Breast epithelium (tissue), 4 donors: ENCODE results near the gene PPP2R1B. TPM values are rescaled to one million over a fixed set of nuclear protein-coding genes. Genes with fewer than 3 reads are reported as not detected.
"Not testable (repeated sequence)": the region's sequence is repeated elsewhere in the genome, so short reads cannot be mapped to it uniquely, and the experiment has no call there.

Experiments used
- DNase-seq, 2 donors: peaks; one replicate each; pipeline ENCODE4 v3.0.0-alpha.2; 2019; ENCODE audit warnings: low spot score in 2 of 2
- H3K27ac ChIP-seq, 2 donors: fragments of 200-600 bp; sonication (generic) in 1 of 2; one replicate each; pipeline ENCODE4 v1.5.1; 2016 to 2019; ENCODE audit warnings: mild to moderate bottlenecking in 1 of 2
- H3K27me3 ChIP-seq, 2 donors: fragments of 200-600 bp; sonication (generic) in 1 of 2; one replicate each; pipeline versions ENCODE4 v1.5.1 to v1.6.0; 2017 to 2019; ENCODE audit warnings: control low read depth in 1 of 2, mild to moderate bottlenecking in 1 of 2
- H3K36me3 ChIP-seq: fragments of 200-600 bp; one replicate; pipeline ENCODE4 v1.5.1; 2019
- H3K4me1 ChIP-seq, 2 donors: fragments of 200-600 bp; sonication (generic); one replicate each; pipeline ENCODE4 v1.5.1; 2016 to 2019; ENCODE audit warnings: control low read depth in 1 of 2
- H3K4me3 ChIP-seq, 3 donors: fragments of 200-600 bp; sonication (generic); 1 replicate in 2 of 3; 2 replicates in 1 of 3; pipeline ENCODE4 v1.5.1; 2016 to 2019; ENCODE audit warnings: mild to moderate bottlenecking in 3 of 3, moderate library complexity in 2 of 3
- H3K9me3 ChIP-seq, 2 donors: fragments of 200-600 bp; sonication (generic) in 1 of 2; one replicate each; pipeline ENCODE4 v1.5.1; 2016 to 2019; ENCODE audit warnings: control low read depth in 1 of 2
- POLR2A ChIP-seq: fragments of 450-650 bp; IDR thresholded peaks from one replicate; pipeline ENCODE4 v1.6.1; 2016; ENCODE audit warnings: antibody characterized with exemption, mild to moderate bottlenecking, moderate library complexity
- POLR2AphosphoS5 ChIP-seq, 3 donors: sonication (generic); formaldehyde crosslinking; IDR thresholded peaks; one replicate each; pipeline ENCODE4 v1.6.1; 2017; ENCODE audit warnings: antibody characterized with exemption in 3 of 3
- intact Hi-C: fragments of 100-400 bp; cut with DNase I; formaldehyde crosslinking; loops from one replicate; pipeline ENCODE4 v1.15.1; 2023; ENCODE audit warnings: low total_unique reads
- total RNA-seq, 3 donors: library from RNA; depleted of rRNA; stranded (reverse); fragments of >200 nt; gene quantifications; one replicate each; pipeline ENCODE4 v1.1.0, GENCODE V29; 2016
- TF ChIP-seq, protein P1 (sequence below), 3 donors: fragments of 450-650 bp; IDR thresholded peaks; one replicate each; pipeline ENCODE4 v1.5.1; 2016 to 2017; ENCODE audit warnings: antibody characterized with exemption in 3 of 3, mild to moderate bottlenecking in 3 of 3, moderate library complexity in 3 of 3

Gene PPP2R1B
- total RNA-seq, 3 donors from 2014 or later, result 32.0 to 35.3 (median 34.7) TPM

DNA sequence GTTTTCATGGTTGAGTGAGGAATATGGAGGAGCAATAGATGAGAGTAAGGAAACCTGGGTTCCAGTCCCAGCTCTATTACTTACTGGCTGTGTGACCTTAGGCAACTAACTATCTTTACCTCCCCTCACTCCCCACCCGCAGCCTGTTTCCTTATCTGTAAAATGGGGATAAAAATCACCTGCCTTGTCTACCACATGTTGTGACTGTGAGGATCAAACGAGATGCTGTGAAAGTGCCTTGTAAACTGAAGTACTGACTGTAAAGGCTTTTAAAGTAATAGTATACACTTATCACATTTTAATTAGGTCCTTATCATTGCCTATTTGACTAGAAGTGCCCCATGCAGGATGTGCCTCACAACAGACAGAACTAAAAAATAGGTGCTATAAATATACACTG, 18.9 kb upstream of the PPP2R1B start:
- no peak overlapping the region for H3K4me3 ChIP-seq
- no peaks in the 10 kb centered on the region for H3K27me3 ChIP-seq
- no peaks in the 10 kb centered on the region for H3K9me3 ChIP-seq
- H3K36me3 ChIP-seq, result no peaks in the 10 kb centered on the region
- TF ChIP-seq, protein P1, sequence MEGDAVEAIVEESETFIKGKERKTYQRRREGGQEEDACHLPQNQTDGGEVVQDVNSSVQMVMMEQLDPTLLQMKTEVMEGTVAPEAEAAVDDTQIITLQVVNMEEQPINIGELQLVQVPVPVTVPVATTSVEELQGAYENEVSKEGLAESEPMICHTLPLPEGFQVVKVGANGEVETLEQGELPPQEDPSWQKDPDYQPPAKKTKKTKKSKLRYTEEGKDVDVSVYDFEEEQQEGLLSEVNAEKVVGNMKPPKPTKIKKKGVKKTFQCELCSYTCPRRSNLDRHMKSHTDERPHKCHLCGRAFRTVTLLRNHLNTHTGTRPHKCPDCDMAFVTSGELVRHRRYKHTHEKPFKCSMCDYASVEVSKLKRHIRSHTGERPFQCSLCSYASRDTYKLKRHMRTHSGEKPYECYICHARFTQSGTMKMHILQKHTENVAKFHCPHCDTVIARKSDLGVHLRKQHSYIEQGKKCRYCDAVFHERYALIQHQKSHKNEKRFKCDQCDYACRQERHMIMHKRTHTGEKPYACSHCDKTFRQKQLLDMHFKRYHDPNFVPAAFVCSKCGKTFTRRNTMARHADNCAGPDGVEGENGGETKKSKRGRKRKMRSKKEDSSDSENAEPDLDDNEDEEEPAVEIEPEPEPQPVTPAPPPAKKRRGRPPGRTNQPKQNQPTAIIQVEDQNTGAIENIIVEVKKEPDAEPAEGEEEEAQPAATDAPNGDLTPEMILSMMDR (IDR thresholded peaks at IDR 0.05), result no peak
- no peak for TF ChIP-seq POLR2A
- no peak for TF ChIP-seq POLR2AphosphoS5 (IDR thresholded peaks at IDR 0.05)
- no peak overlapping the region for H3K27ac ChIP-seq
- H3K4me1 ChIP-seq, result no peaks in the 10 kb centered on the region
- intact Hi-C loops, result no loop called here
- DNase-seq, result no peak

DNA sequence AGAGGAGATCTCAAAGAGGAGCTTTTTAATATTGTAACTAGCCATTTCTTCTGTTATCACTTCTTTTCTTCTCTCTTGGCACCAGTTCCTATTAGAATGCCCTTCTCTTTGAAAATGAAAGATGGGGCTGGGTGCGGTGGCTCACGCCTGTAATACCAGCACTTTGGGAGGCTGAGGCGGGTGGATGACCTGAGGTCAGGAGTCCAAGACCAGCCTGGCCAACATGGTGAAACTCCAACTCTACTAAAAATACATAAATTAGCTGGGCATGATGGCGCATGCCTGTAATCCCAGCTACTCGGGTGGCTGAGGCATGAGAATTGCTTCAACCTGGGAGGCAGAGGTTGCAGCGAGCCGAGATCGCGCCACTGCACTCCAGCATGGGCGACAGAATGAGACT, 18.1 kb upstream of the PPP2R1B start:
- H3K36me3 ChIP-seq, DNase-seq, intact Hi-C loops, H3K4me3 ChIP-seq, H3K27me3 ChIP-seq, H3K4me1 ChIP-seq, H3K27ac ChIP-seq, H3K9me3 ChIP-seq: not testable (repeated sequence)

DNA sequence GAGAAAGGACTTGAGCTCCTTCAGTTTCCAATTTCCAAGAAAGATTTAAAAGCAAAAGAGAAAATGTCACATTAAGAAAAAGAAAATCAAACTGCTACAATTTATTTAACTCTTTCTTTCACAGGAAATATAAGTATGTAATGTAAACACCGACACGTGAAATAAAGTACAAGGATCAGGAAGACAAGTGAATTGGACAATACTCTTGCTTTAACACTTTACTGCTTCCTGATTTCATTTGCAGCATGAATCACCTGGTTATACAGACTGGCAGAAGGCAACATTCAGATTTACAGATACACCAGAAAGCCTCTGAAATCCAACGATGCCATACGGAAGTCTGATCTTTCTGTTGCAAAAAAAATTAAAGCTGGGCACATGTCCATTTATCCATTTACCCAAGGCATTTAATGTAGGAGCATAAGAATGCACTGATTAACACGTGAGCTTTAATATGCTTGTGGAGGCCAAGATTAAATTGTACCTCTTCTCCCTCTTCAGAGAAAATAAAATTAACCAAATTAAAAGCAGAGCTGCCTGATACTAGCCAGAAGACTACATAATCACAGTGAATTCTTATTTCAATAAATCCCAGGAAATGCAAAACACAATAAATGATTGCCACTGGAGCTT, 16.0 kb upstream of the PPP2R1B start:
- no peaks in the 10 kb centered on the region for H3K36me3 ChIP-seq
- intact Hi-C loops, result no loop called here

GRCh38 chr11:111779118-111779517, 12.9 kb upstream of the PPP2R1B start:
- Histone ChIP-seq H3K4me1 (no peaks in the 10 kb centered on the region), H3K4me3 (no peak overlapping the region), H3K36me3 (no peaks in the 10 kb centered on the region), H3K9me3 (no peaks in the 10 kb centered on the region), H3K27ac (no peak overlapping the region), H3K27me3 (no peaks in the 10 kb centered on the region)
- DNase-seq, result no peak
- no peak for TF ChIP-seq POLR2A
- TF ChIP-seq, protein P1 (IDR thresholded peaks at IDR 0.05), result no peak
- no peak for TF ChIP-seq POLR2AphosphoS5 (IDR thresholded peaks at IDR 0.05)
- intact Hi-C loops, result loop anchor here (10.0 kb wide), 1 partner anchor 184 kb away; no protein-coding TSS in a partner anchor

More for the DNA sequence above, 16.0 kb upstream of the PPP2R1B start:
- no peak for TF ChIP-seq POLR2A
- TF ChIP-seq, protein P1 (IDR thresholded peaks at IDR 0.05), result no peak
- no peaks in the 10 kb centered on the region for H3K9me3 ChIP-seq
- no peaks in the 10 kb centered on the region for H3K4me1 ChIP-seq
- DNase-seq, result no peak
- no peak overlapping the region for H3K4me3 ChIP-seq
- no peaks in the 10 kb centered on the region for H3K27me3 ChIP-seq
- no peak overlapping the region for H3K27ac ChIP-seq

GRCh38 chr11:111778047-111778558, 11.9 kb upstream of the PPP2R1B start:
- TF ChIP-seq POLR2A, result no peak
- TF ChIP-seq, protein P1 (IDR thresholded peaks at IDR 0.05), result no peak
- no peak for TF ChIP-seq POLR2AphosphoS5 (IDR thresholded peaks at IDR 0.05)
- H3K36me3 ChIP-seq, result no peaks in the 10 kb centered on the region
- no peak for DNase-seq
- H3K9me3 ChIP-seq, result no peaks in the 10 kb centered on the region
- H3K4me3 ChIP-seq, result no peak overlapping the region
- no peak overlapping the region for H3K27ac ChIP-seq
- H3K4me1 ChIP-seq, result no peaks in the 10 kb centered on the region
- intact Hi-C loops, result loop anchor here (10.0 kb wide), 1 partner anchor 183 kb away; no protein-coding TSS in a partner anchor
- H3K27me3 ChIP-seq, result no peaks in the 10 kb centered on the region
